Adipose tissue (tissue), 3 donors: ENCODE data around the gene SBF2. TPM values are rescaled to one million over a fixed set of nuclear protein-coding genes. Genes with fewer than 3 reads are reported as not detected.

ENCODE experiments used
- H3K27ac ChIP-seq: one replicate; pipeline ENCODE4 v1.5.1; 2013; ENCODE audit warnings: low read depth, low read length
- WGBS, 3 donors: extraction: QIAGEN DNeasy Blood & Tissue Kit; methylation state at CpG; one replicate each; pipeline ENCODE4 v1.1.7; 2013; 5-methylcytosine and 5-hydroxymethylcytosine counted together
- polyA plus RNA-seq, 3 donors: library from polyadenylated mRNA; stranded (reverse); fragments of 200-250 nt; gene quantifications; one replicate each; pipeline ENCODE4 v1.2.3, GENCODE V29; 2013
- donor health status: healthy with polysubstance abuse.
- donor health status: Bipolar disorder and iron deficiency.
- donor health status: healthy.

Gene SBF2
- polyA plus RNA-seq, 3 donors, result 6.0 to 25.9 (median 23.0) TPM

- no peak overlapping the region for H3K27ac ChIP-seq
- WGBS, 3 donors, result 85 to 88% (median 87%) methylated on average over 1 of the region's 1 CpG
Observed at GRCh38 chr11:9875399-9875798, 418.6 kb downstream of the SBF2 start.

GRCh38 chr11:9874466-9874865, 419.6 kb downstream of the SBF2 start:
- H3K27ac ChIP-seq, result no peak overlapping the region

GRCh38 chr11:9868641-9869040, 425.4 kb downstream of the SBF2 start:
- WGBS, 3 donors, result 91 to 95% (median 94%) methylated on average over 3 of the region's 3 CpGs
- no peak overlapping the region for H3K27ac ChIP-seq

- no peak overlapping the region for H3K27ac ChIP-seq
- 57 to 69% (median 58%) methylated on average over 2 of the region's 2 CpGs for WGBS, 3 donors
Observed at GRCh38 chr11:9862981-9863380, 431.0 kb downstream of the SBF2 start.

GRCh38 chr11:9861860-9862725, 431.9 kb downstream of the SBF2 start:
- whole genome bisulfite sequencing, 3 donors, result 57 to 83% (median 82%) methylated on average over 4 of the region's 4 CpGs
- no peak overlapping the region for H3K27ac ChIP-seq

- H3K27ac ChIP-seq, result no peak overlapping the region
- 78 to 88% (median 84%) methylated on average over 5 of the region's 5 CpGs for WGBS, 3 donors
Observed at GRCh38 chr11:9859554-9860305, 434.3 kb downstream of the SBF2 start.

GRCh38 chr11:9858822-9859221, 435.2 kb downstream of the SBF2 start:
- 29 to 47% (median 38%) methylated on average over 2 of the region's 2 CpGs for whole genome bisulfite sequencing, 3 donors
- H3K27ac ChIP-seq, result no peak overlapping the region

- no peak overlapping the region for H3K27ac ChIP-seq
- WGBS, 3 donors, result 67 to 84% (median 72%) methylated on average over 4 of the region's 4 CpGs
Observed at GRCh38 chr11:9858218-9858617, 435.8 kb downstream of the SBF2 start.

- 96 to 100% (median 97%) methylated on average over 2 of the region's 2 CpGs for WGBS, 3 donors
- H3K27ac ChIP-seq, result no peak overlapping the region
Observed at GRCh38 chr11:9855579-9856287, 438.3 kb downstream of the SBF2 start.

- 24 to 90% (median 86%) methylated on average over 1 of the region's 1 CpG for WGBS, 3 donors
- no peak overlapping the region for H3K27ac ChIP-seq
Observed at GRCh38 chr11:9853929-9854552, 440.0 kb downstream of the SBF2 start.

- H3K27ac ChIP-seq, result no peak overlapping the region
- 76 to 90% (median 86%) methylated on average over 2 of the region's 2 CpGs for WGBS, 3 donors
Observed at GRCh38 chr11:9852465-9852864, 441.6 kb downstream of the SBF2 start.

- WGBS, 3 donors, result 66 to 79% (median 68%) methylated on average over 4 of the region's 4 CpGs
- no peak overlapping the region for H3K27ac ChIP-seq
Observed at GRCh38 chr11:9851366-9851765, 442.7 kb downstream of the SBF2 start.

GRCh38 chr11:9850224-9850895, 443.7 kb downstream of the SBF2 start:
- WGBS, 3 donors, result 93 to 100% (median 98%) methylated on average over 1 of the region's 1 CpG
- no peak overlapping the region for H3K27ac ChIP-seq

GRCh38 chr11:9849389-9849788, 444.6 kb downstream of the SBF2 start:
- WGBS, 3 donors, result 82 to 91% (median 84%) methylated on average over 1 of the region's 1 CpG
- H3K27ac ChIP-seq, result no peak overlapping the region

GRCh38 chr11:9847636-9848035, 446.4 kb downstream of the SBF2 start:
- no peak overlapping the region for H3K27ac ChIP-seq
- WGBS, 3 donors, result 56 to 81% (median 60%) methylated on average over 3 of the region's 3 CpGs

- 77 to 84% (median 78%) methylated on average over 2 of the region's 2 CpGs for WGBS, 3 donors
Observed at GRCh38 chr11:9842923-9843322, 451.1 kb downstream of the SBF2 start.

GRCh38 chr11:9840460-9841004, 453.5 kb downstream of the SBF2 start:
- 43 to 70% (median 54%) methylated on average over 1 of the region's 1 CpG for WGBS, 3 donors
- no peak overlapping the region for H3K27ac ChIP-seq

More at GRCh38 chr11:9842923-9843322, 451.1 kb downstream of the SBF2 start:
- no peak overlapping the region for H3K27ac ChIP-seq

- H3K27ac ChIP-seq, result no peak overlapping the region
- WGBS, 3 donors, result 93 to 97% (median 95%) methylated on average over 4 of the region's 4 CpGs
Observed at GRCh38 chr11:9839550-9839949, 454.5 kb downstream of the SBF2 start.
